SH-SY5Y (cell line): Measurements from ENCODE around the gene TBC1D14.

Experiments
- GATA2 ChIP-seq: IDR thresholded peaks from 2 replicates; pipeline ENCODE4 v1.6.1; 2011; ENCODE audit warnings: mild to moderate bottlenecking, low read depth, low read length
- GATA3 ChIP-seq: IDR thresholded peaks from 2 replicates; pipeline ENCODE4 v1.6.1; 2011; ENCODE audit warnings: low read depth, mild to moderate bottlenecking, low read length, moderate library complexity

DNA sequence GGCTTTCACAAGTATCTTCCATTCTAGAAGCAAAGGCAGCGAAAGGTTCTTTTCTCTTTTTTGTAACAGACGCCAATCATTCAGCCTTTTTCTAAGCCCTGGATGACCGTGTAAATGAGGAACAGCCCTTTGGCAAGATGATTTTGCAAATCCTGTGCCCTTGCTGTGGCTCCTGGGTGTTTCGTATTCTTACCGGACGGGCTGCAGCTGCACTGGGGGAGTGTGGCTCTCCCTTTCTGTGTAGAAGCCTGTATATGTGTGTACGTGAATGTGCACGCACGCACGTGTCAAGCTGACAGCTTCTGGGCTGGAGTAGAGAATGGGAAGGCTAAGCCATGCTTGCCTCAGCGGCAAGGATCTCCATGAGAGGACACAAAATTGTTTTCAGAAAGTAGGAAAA lies 150.0 kb downstream of the TBC1D14 start:
- no peak for TF ChIP-seq GATA2
- TF ChIP-seq GATA3, result no peak
